Measurements from ENCODE around the gene RAB3IL1.

Gene RAB3IL1

GRCh38 chr11:61918938-61919704 is 1.8 kb upstream of the RAB3IL1 start:
- DNase-seq (ENCODE audit: low spot score), result peak; percentile 61

- peak; percentile 19 for DNase-seq (ENCODE audit: low spot score)
Measured at GRCh38 chr11:61918251-61918937, 1.0 kb upstream of the RAB3IL1 start.

- no peak for DNase-seq (ENCODE audit: low spot score)
Measured at GRCh38 chr11:61916737-61917333, 531 bp downstream of the RAB3IL1 start.

- DNase-seq (ENCODE audit: low spot score), result no peak
Measured at GRCh38 chr11:61914471-61915171, 2.7 kb downstream of the RAB3IL1 start.

- no peak for DNase-seq (ENCODE audit: low spot score)
Measured at GRCh38 chr11:61913699-61914395, 3.5 kb downstream of the RAB3IL1 start.

- no peak for DNase-seq (ENCODE audit: low spot score)
Measured at GRCh38 chr11:61912991-61913698, 4.2 kb downstream of the RAB3IL1 start.

GRCh38 chr11:61912530-61912898 is 4.9 kb downstream of the RAB3IL1 start:
- no peak for DNase-seq (ENCODE audit: low spot score)

- DNase-seq (ENCODE audit: low spot score), result no peak
Measured at GRCh38 chr11:61911701-61912529, 5.5 kb downstream of the RAB3IL1 start.

- DNase-seq (ENCODE audit: low spot score), result no peak
Measured at GRCh38 chr11:61911128-61911700, 6.2 kb downstream of the RAB3IL1 start.

- no peak for DNase-seq (ENCODE audit: low spot score)
Measured at GRCh38 chr11:61910187-61911127, 6.9 kb downstream of the RAB3IL1 start.

- DNase-seq (ENCODE audit: low spot score), result no peak
Measured at GRCh38 chr11:61908730-61909316, 8.5 kb downstream of the RAB3IL1 start.

- no peak for DNase-seq (ENCODE audit: low spot score)
Measured at GRCh38 chr11:61907871-61908729, 9.3 kb downstream of the RAB3IL1 start.

GRCh38 chr11:61907282-61907681 is 10.1 kb downstream of the RAB3IL1 start:
- DNase-seq (ENCODE audit: low spot score), result no peak

- no peak for DNase-seq (ENCODE audit: low spot score)
Measured at GRCh38 chr11:61906522-61906909, 10.8 kb downstream of the RAB3IL1 start.

- DNase-seq (ENCODE audit: low spot score), result no peak
Measured at GRCh38 chr11:61905801-61906521, 11.4 kb downstream of the RAB3IL1 start.

GRCh38 chr11:61905067-61905696 is 12.2 kb downstream of the RAB3IL1 start:
- DNase-seq (ENCODE audit: low spot score), result no peak
